ENCODE measurements around the gene IGF2BP2.

Gene IGF2BP2

DNA sequence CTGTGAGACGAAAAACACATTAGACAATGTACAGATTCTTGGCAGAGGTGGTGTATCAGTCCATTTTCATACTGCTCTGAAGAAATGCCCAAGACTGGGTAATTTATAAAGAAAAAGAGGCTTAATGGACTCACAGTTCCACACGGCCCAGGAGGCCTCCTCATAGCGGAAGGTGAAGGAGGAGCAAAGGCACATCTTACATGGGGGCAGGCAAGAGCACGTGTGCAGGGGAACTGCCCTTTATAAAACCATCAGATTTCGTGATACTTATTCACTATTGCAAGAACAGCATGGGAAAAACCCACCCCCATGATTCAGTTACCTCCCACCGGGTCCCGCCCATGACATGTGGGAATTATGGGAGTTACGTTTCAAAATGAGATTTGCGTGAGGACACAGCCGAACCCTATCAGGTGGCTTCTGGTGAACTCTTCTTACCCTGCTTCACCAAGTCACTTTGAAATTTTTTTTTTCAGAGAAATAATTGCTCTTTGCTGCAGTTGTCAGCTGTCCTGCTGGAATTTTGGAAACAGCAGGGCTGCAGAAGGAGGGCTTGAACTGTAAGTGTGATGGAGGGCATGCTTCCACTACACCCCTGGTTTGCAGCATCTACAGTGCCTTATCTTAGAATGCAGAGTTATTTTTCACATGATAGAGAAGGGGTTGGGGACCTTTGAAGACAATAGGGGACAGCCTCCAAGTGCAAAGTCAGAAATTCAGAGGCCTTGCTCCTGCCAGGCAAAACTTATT is 2.9 kb upstream of the IGF2BP2 start:
- Mint-ChIP-seq H3K9me3 (no peaks in the 10 kb centered on the region), H3K4me3 (no peak overlapping the region), H3K27me3 (ENCODE audit: low read depth) (peaks cover 61% of the 10 kb centered on the region)

DNA sequence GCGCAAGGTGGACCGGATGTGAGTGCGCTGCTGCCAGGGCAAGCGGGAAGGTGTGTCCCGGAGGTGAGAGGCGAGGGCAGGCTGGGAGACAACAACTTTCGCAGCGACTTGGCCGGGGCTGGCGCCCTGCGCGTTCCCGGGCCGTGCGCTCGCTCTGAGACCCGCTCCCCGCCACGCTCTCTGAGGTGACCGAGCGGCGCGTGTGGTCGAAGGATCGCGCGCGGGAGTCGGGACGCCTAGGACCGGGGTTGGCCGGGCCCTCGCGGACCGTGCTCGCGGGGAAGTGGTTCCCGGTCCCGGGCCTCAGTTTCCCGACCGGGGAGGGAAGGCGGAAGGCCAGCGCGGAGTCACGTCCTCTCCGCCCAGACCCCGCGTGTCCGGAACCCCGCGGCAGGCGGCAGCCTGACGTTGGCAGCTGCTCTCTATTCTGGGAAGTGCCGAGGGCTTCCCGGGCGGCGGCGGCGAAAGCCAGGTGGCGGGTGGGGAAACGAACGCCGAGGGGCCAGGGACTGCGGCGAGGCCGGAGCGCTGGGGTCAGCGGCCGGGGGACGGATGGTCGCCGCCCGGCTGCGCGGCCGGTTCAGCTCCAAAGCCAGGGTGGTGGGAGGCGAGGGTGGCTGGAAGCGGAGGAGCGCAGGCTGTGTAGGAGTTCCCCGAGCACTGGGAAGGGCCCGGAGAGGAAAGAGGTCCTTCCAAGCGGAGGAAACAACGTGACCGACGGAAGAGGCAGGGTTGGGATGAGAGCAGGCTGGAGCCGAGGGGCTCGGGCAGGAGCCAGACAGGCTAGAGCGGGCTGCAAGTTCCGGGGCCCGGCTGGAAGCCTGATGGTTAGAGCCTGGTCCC is 1.0 kb upstream of the IGF2BP2 start:
- H3K27ac Mint-ChIP-seq: no peak overlapping the region
- peak overlapping the region; percentile 70 for H3K4me3 Mint-ChIP-seq
- H3K36me3 Mint-ChIP-seq (ENCODE audit: low read depth): peaks cover 2% of the 10 kb centered on the region
- H3K4me1 Mint-ChIP-seq (ENCODE audit: low read depth): peaks cover 8% of the 10 kb centered on the region
- peaks cover 74% of the 10 kb centered on the region for H3K27me3 Mint-ChIP-seq (ENCODE audit: low read depth)
- peak; percentile 31 for DNase-seq (ENCODE audit: low spot score)
- no peaks in the 10 kb centered on the region for H3K9me3 Mint-ChIP-seq

More for the DNA sequence above, 2.9 kb upstream of the IGF2BP2 start:
- no peak overlapping the region for H3K27ac Mint-ChIP-seq
- peaks cover 8% of the 10 kb centered on the region for H3K4me1 Mint-ChIP-seq (ENCODE audit: low read depth)
- no peak for DNase-seq (ENCODE audit: low spot score)
- H3K36me3 Mint-ChIP-seq (ENCODE audit: low read depth): peaks cover 2% of the 10 kb centered on the region

DNA sequence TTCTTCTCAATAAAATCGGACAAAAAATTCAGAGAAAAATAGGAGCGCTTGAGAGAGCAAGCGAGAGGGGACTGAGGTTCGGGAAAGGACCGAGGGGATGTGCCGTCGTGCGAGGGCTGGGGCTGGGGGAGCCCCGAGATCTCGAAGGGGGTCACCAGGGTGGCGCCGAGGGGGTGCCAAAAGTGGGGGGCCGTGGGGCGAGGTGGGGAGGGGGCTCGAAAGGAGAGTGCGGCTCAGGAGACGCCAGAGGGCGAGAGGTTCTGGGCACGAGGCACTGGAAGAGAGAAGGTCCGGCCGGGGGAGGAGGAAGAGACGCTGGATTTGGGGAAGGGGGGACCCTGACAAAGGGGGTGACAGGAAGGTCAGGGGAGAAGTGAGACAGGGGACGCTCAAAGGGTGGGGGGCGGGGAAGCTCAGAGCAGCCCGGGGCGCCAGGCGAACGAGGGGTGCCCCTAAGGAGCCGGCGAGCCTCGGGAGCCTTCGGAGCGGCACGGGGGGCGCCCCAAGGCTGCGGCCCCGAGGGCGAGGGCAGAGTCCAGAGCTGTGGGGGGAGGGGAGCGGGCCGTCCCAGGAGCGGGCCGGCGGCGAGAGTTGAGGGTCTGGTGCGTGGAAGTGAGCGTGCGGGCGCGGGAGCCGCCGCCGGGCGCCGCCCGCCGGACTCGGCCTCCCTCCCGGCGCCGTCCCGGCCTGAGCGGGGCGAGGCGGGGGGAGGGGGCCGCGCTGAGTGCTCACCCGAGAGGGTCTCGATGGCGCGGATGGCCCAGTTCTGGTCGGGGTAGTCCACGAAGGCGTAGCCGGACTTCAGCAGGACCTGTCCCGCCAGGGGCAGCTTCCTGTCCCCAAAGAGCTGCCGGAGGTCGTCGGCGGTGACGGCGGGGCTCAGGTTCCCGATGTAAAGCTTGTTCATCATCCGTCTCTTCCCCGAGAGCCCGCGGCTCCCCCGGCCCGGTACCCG is 514 bp downstream of the IGF2BP2 start:
- DNase-seq (ENCODE audit: low spot score): no peak
- Mint-ChIP-seq H3K4me3 (peak overlapping the region; percentile 68), H3K27me3 (ENCODE audit: low read depth) (peaks cover 75% of the 10 kb centered on the region)

DNA sequence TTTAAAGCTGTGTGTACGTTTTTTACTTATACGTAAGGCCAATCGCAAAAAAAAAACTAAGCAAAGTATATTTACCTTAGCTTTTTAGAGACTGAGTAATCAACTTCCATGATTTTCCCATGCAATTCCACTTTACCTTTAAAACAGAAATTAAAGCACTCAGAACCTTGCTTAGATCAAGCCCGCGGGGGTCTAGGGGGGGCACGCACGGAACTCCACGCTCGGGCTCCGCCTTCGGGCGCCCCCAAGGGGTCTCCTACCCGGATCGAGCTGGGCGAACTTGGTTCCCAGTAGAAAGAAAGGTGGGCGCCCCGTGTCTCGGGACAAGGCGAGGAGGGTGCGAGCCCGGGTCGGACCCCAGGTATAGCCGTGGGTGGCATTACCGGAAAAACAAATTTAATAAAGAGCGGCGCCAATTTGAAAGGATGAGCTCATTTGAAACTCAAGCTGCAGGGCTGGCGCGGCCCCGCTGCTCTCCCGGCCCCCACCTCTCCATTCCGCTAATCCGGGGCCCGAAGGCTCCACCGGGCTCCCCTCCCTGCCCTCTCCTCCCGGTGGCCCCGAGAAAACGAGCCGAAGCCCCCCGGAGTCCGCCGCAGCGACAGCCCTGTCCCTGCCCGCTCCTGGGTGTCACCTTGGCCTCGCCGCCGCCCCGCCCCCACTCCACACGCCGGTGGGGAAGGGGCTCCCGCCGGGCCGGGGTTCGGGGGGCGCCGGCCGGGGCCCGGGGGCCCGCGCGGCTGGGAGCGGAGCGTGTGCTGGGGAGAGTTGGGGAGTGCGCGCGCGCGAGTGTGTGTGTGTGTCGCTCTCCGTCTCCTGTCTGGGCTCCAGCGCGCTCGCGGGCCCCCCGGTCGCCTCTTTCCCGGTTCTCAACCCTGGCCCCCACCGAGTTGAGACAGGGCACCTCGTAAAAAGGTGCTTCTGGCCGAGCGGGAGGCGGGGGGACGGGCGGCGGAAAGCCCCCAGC is 1.5 kb downstream of the IGF2BP2 start:
- H3K4me3 Mint-ChIP-seq: peak overlapping the region; percentile 68
- no peak for DNase-seq (ENCODE audit: low spot score)
- H3K36me3 Mint-ChIP-seq (ENCODE audit: low read depth): peaks cover 2% of the 10 kb centered on the region
- H3K9me3 Mint-ChIP-seq: no peaks in the 10 kb centered on the region
- H3K27me3 Mint-ChIP-seq (ENCODE audit: low read depth): peaks cover 72% of the 10 kb centered on the region
- H3K4me1 Mint-ChIP-seq (ENCODE audit: low read depth): peaks cover 8% of the 10 kb centered on the region
- H3K27ac Mint-ChIP-seq: no peak overlapping the region

More for the DNA sequence above, 514 bp downstream of the IGF2BP2 start:
- H3K4me1 Mint-ChIP-seq (ENCODE audit: low read depth): peaks cover 8% of the 10 kb centered on the region
- H3K9me3 Mint-ChIP-seq: no peaks in the 10 kb centered on the region
- peaks cover 2% of the 10 kb centered on the region for H3K36me3 Mint-ChIP-seq (ENCODE audit: low read depth)
- no peak overlapping the region for H3K27ac Mint-ChIP-seq

DNA sequence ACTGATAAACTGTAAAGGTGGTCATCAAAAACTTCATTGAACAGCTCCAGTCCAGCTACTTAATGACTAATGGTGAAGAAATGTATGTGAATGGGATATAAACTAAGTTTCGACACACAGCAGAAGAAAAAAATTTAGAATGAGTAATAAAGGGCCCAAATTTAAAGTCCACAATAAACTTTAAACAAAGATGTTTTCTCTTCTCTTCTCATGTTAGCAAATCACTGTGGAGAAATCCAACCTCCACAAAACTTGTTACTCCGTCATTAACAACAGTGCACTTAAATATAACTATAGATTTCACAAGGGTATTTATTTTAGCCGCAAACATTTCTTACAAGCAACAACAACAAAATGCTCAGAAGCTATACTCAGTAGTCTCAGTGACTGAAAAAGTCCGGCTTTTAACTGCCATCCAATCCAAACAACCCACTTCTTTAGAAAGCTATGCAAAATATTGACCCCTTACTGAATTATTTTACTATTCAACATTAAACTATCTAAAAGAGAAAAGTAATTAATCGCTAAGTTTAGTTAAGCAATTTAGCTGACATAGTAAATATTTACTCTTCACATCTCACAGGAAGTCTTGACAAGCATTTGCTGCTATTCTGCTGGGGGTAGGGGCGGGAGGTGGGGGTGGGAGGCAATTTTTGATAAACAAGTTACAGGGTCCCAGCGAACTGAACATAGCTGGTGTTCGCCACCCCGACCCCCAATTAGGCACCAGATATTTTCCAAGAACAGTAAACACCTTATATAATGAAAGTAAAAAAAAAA is 2.4 kb downstream of the IGF2BP2 start:
- DNase-seq (ENCODE audit: low spot score): no peak
- peaks cover 8% of the 10 kb centered on the region for H3K4me1 Mint-ChIP-seq (ENCODE audit: low read depth)
- peaks cover 2% of the 10 kb centered on the region for H3K36me3 Mint-ChIP-seq (ENCODE audit: low read depth)
- no peak overlapping the region for H3K27ac Mint-ChIP-seq
- peak overlapping the region; percentile 57 for H3K4me3 Mint-ChIP-seq
- H3K27me3 Mint-ChIP-seq (ENCODE audit: low read depth): peaks cover 70% of the 10 kb centered on the region
- H3K9me3 Mint-ChIP-seq: no peaks in the 10 kb centered on the region

DNA sequence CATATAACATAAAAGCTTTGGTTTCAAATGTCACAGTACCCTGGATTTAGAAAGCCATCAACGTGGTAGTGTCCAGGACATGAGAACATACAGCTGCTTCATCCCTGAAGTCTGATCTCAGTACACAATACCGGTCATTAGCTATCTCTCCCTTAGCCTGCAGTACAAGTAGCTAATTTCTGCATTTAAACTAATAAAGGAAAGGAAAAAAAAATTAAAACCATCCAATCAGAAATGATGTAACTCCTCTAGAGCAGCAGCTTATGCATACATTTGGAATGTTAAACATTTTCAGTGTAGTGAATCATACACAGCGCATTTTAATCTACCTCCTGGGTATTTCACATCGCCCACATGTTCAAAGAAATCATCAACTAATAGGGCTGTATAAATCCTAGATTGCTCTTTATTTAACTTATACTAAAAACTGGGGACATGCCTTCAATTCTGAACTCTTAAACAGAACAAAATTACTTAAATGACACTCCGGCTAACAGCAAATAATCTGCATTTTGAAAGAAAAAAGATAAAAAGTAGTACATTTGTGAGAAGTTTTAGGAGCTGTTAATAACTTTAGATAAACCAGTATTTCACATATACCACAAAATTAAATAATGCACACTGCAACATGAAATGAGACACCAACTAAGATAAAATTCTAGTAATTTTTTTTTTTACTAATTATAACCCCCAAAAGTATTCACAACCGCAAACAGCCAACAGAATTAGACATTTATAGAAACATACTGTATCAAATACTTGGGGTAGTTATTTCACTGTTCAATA is 3.7 kb downstream of the IGF2BP2 start:
- no peaks in the 10 kb centered on the region for H3K36me3 Mint-ChIP-seq (ENCODE audit: low read depth)
- H3K4me1 Mint-ChIP-seq (ENCODE audit: low read depth): peaks cover 8% of the 10 kb centered on the region
- no peaks in the 10 kb centered on the region for H3K9me3 Mint-ChIP-seq
- no peak overlapping the region for H3K27ac Mint-ChIP-seq
- H3K4me3 Mint-ChIP-seq: no peak overlapping the region
- no peak for DNase-seq (ENCODE audit: low spot score)
- H3K27me3 Mint-ChIP-seq (ENCODE audit: low read depth): peaks cover 70% of the 10 kb centered on the region

DNA sequence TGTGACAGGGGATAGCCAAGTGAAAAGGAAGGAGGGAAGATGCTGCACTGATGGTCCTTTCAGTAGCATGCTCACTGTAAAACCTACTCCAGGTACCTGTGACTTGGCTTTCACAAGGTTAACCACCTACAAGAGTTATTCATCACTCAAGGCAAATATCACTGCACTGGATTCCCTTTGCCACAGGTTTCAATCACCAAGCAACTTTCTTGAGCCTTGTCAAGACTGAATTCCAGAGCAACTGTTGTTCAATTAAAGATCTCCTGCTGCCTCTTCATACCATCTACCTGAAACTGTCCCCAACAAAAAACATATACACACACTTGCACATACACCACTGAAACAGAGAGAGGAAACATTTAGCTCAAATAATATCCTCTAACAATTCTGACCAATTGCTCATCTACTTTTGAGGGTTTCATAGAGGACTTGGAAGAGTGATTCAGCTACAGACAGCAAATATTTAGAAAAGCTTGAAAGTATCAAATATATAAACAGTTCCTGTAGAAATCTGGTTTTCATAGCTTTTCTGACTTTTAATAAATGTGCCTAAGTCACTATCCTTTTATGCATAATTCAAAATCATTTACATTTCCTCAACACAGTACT is 6.5 kb downstream of the IGF2BP2 start:
- no peaks in the 10 kb centered on the region for H3K36me3 Mint-ChIP-seq (ENCODE audit: low read depth)
- H3K9me3 Mint-ChIP-seq: no peaks in the 10 kb centered on the region
- H3K27ac Mint-ChIP-seq: no peak overlapping the region
- H3K27me3 Mint-ChIP-seq (ENCODE audit: low read depth): peaks cover 74% of the 10 kb centered on the region
- no peak for DNase-seq (ENCODE audit: low spot score)
- no peak overlapping the region for H3K4me3 Mint-ChIP-seq
- H3K4me1 Mint-ChIP-seq (ENCODE audit: low read depth): peaks cover 3% of the 10 kb centered on the region

DNA sequence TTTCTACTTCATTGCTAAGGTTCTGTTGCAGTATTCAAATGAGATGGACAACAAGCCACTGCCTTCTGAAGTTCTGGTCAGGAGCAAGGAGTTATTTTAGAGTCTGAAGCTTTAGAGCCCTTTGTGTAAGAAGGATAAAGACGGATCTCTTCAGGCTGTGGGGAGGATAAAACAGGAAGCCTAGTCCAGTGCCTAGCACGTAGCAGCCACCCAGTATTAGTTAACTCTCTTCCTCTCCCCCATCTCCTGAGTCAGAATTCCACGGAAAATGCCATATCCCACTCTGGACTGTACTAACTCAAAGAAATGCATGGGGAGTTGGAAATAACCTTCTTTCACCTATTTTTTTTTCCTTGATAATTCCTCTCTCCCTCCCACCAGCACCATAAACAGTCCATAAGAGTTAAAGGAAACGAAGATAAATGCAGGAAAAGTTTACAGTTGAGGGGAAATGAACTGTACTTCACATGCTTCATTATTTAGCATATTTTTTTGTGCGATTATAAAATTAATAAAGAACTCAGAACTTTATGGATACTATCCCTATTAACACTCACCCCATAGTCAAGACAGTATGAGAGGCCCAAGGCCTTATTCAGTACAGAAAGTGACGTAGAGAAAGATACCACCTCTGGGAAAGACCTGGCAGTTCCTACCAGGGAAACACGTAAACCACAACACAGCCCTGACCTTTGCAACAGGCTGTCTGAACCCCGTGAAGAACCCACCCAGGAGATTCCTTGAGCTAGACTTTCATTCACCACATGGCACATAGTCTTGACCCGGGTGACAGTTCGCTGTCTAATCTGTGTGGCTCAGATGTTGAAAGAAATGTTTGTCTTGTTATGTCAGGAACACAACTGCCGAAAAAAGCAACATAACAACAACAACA is 9.2 kb downstream of the IGF2BP2 start:
- Mint-ChIP-seq H3K36me3 (ENCODE audit: low read depth) (no peaks in the 10 kb centered on the region), H3K27ac (no peak overlapping the region), H3K4me1 (ENCODE audit: low read depth) (no peaks in the 10 kb centered on the region), H3K27me3 (ENCODE audit: low read depth) (peaks cover 61% of the 10 kb centered on the region), H3K9me3 (no peaks in the 10 kb centered on the region), H3K4me3 (no peak overlapping the region)
- no peak for DNase-seq (ENCODE audit: low spot score)

DNA sequence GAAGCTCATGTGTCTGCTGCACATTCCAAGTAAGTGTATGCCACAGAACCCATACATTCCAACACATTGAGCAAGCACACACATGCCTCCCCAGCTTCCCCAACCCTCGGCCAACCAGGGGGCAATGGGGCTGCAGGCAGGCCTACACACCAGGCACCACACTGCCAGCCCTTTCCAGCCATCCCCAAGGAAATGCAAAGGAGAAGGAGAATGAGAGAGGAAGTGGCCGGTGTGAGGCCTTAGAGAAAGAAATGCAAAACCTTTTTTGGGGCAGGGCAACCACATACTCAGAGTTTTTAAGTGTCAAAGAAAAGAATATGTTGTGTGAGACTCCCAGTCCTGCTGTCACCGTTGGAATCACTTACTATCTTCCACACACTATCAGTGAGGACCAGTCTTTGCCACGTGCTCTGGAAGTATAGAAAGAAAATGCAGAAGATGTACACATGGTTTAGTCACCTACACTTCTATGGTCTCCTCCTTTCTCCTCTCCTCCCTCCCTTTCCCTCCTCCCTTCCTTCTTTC is 11.1 kb downstream of the IGF2BP2 start:
- no peak overlapping the region for H3K4me3 Mint-ChIP-seq
- no peaks in the 10 kb centered on the region for H3K36me3 Mint-ChIP-seq (ENCODE audit: low read depth)
- H3K27ac Mint-ChIP-seq: no peak overlapping the region
- H3K4me1 Mint-ChIP-seq (ENCODE audit: low read depth): no peaks in the 10 kb centered on the region
- DNase-seq (ENCODE audit: low spot score): no peak
- peaks cover 54% of the 10 kb centered on the region for H3K27me3 Mint-ChIP-seq (ENCODE audit: low read depth)
- no peaks in the 10 kb centered on the region for H3K9me3 Mint-ChIP-seq

DNA sequence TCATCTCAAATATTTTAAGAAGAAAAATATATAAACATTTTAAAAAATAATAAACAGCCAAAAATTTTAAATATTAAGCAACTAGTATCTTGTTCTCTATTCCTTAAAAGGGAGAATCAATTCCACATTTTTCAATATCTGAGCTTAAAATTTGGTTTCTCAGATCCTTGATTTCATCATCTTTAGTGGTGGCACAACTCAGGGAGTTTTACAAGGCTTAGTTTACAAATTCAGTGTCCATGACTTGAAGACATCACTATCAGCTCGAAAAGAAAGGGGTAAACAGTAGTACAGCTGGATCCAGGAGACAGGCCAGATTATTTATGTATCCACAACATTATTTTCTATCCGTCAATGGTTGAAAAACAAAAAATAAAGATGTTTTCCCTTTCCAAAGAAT is 11.6 kb downstream of the IGF2BP2 start:
- Mint-ChIP-seq H3K27ac (no peak overlapping the region), H3K9me3 (no peaks in the 10 kb centered on the region), H3K4me3 (no peak overlapping the region), H3K4me1 (ENCODE audit: low read depth) (no peaks in the 10 kb centered on the region), H3K27me3 (ENCODE audit: low read depth) (peaks cover 51% of the 10 kb centered on the region), H3K36me3 (ENCODE audit: low read depth) (no peaks in the 10 kb centered on the region)
- DNase-seq (ENCODE audit: low spot score): no peak

Measured in T-helper 2 cell treated with Interferon-gamma antibody and Interleukin-4, amounts not matched to agents 5 μg/mL and 100 μg/mL, for 36 hours (primary cell).